ENCODE measurements around the gene MEX3A. TPM values are rescaled to one million over a fixed set of nuclear protein-coding genes. Genes with fewer than 3 reads are reported as not detected.
A peak's percentile ranks its signal among the peaks of the same experiment; 100 is the strongest.
"Not testable (repeated sequence)": the region's sequence is repeated elsewhere in the genome, so short reads cannot be mapped to it uniquely, and the experiment has no call there.

Gene MEX3A
- total RNA-seq, 1 experiment from 2014 or later = 68.0 TPM

- no peak overlapping the region for H2AFZ ChIP-seq (ENCODE audit: low read length)
- no peak overlapping the region for H3K27ac ChIP-seq (ENCODE audit: insufficient read length, low read depth, low read length)
- H3K79me1 ChIP-seq (ENCODE audit: insufficient read depth, low read depth, low read length, poor library complexity, severe bottlenecking) = no peaks in the 10 kb centered on the region
- H3K14ac ChIP-seq (ENCODE audit: insufficient read depth, low read length) = no peak overlapping the region
- H3K4ac ChIP-seq (ENCODE audit: low read depth, low read length) = no peak overlapping the region
- peaks cover 20% of the 10 kb centered on the region; the same call in 1 of the 2 replicates for H3K4me1 ChIP-seq (ENCODE audit: insufficient read depth, low read length)
- H3K9ac ChIP-seq (ENCODE audit: extremely low read depth, insufficient read length, low read length) = no peak overlapping the region
- H3K79me2 ChIP-seq (ENCODE audit: insufficient read depth, low read length) = no peaks in the 10 kb centered on the region; the same call in 1 of the 2 replicates
- no peak overlapping the region for H2BK5ac ChIP-seq (ENCODE audit: insufficient read length, low read length)
- no peak overlapping the region for H3K23ac ChIP-seq (ENCODE audit: insufficient read length, low read depth, low read length)
- H3K18ac ChIP-seq (ENCODE audit: insufficient read length, low read depth, low read length) = no peak overlapping the region
- H3K4me3 Mint-ChIP-seq = peak overlapping the region in 1 of 2 experiments; percentile 48; a peak in 1 of 5 replicates
- H3K23me2 ChIP-seq (ENCODE audit: insufficient read length, low read depth, low read length, poor library complexity, severe bottlenecking) = no peaks in the 10 kb centered on the region
- H3K36me3 Mint-ChIP-seq (ENCODE audit: insufficient read depth in 1 of 3, low read depth in 3 of 3) = peaks cover 9 to 56% (median 52%) of the 10 kb centered on the region in 3 experiments; a peak in 6 of 7 replicates
- no peak overlapping the region for H4K8ac ChIP-seq (replicated peaks; ENCODE audit: insufficient read length, low read depth, low read length)
- H3K27ac Mint-ChIP-seq = peak overlapping the region; percentile 22 to 82 (median 64); a peak in 3 of 7 replicates
- H4K20me1 ChIP-seq (ENCODE audit: control insufficient read depth, insufficient read depth, insufficient read length) = no peaks in the 10 kb centered on the region
- H2BK20ac ChIP-seq (ENCODE audit: low read depth, low read length, poor library complexity, severe bottlenecking) = no peak overlapping the region
- no peak overlapping the region for H3K56ac ChIP-seq (ENCODE audit: insufficient read length, low read depth, low read length)
- no peak for TF ChIP-seq CTCF (conservative IDR thresholded peaks at IDR 0.05)
- H2BK120ac ChIP-seq (ENCODE audit: low read depth, low read length, poor library complexity, severe bottlenecking) = no peak overlapping the region
- no peaks in the 10 kb centered on the region for H3K27me3 ChIP-seq (ENCODE audit: insufficient read depth, low read length)
- H3K4me2 ChIP-seq (ENCODE audit: insufficient read depth, insufficient read length, low read length) = no peak overlapping the region
- no peaks in the 10 kb centered on the region for H3K9me3 Mint-ChIP-seq
- H3K9me3 ChIP-seq (ENCODE audit: control insufficient read depth, low read depth, low read length) = no peaks in the 10 kb centered on the region
- H2BK15ac ChIP-seq (ENCODE audit: low read depth, low read length) = no peak overlapping the region
- no peak overlapping the region for H3T11ph ChIP-seq (ENCODE audit: low read length)
- no peak overlapping the region for H2AK5ac ChIP-seq (ENCODE audit: insufficient read length, low read length)
- H3K27me3 Mint-ChIP-seq (ENCODE audit: low read depth) = no peaks in the 10 kb centered on the region
- WGBS (ENCODE audit: extremely low coverage, insufficient read length, low lambda C conversion rate) = no CpG with 5 or more reads among the region's 6 CpGs
- no peak overlapping the region for H4K91ac ChIP-seq (ENCODE audit: insufficient read length, low read depth, low read length)
- H3K4me1 Mint-ChIP-seq = peaks cover 57 to 71% of the 10 kb centered on the region in 2 experiments
- no peak for DNase-seq
- no peak overlapping the region for H4K5ac ChIP-seq (ENCODE audit: insufficient read length, low read depth, low read length)
- no peak overlapping the region for H2BK12ac ChIP-seq (ENCODE audit: insufficient read length, low read depth, low read length)
Observed at GRCh38 chr1:156072251-156072650, 10.0 kb downstream of the MEX3A start.

- H3K4me1 ChIP-seq (ENCODE audit: insufficient read depth, low read length) = peaks cover 20% of the 10 kb centered on the region; the same call in 1 of the 2 replicates
- H2BK20ac ChIP-seq (ENCODE audit: low read depth, low read length, poor library complexity, severe bottlenecking); H3K79me1 ChIP-seq (ENCODE audit: insufficient read depth, low read depth, low read length, poor library complexity, severe bottlenecking); H3K27ac ChIP-seq (ENCODE audit: insufficient read length, low read depth, low read length); H3K4ac ChIP-seq (ENCODE audit: low read depth, low read length); H3K23ac ChIP-seq (ENCODE audit: insufficient read length, low read depth, low read length); H3K27me3 Mint-ChIP-seq (ENCODE audit: low read depth); H2BK5ac ChIP-seq (ENCODE audit: insufficient read length, low read length); H3T11ph ChIP-seq (ENCODE audit: low read length); H2BK120ac ChIP-seq (ENCODE audit: low read depth, low read length, poor library complexity, severe bottlenecking); H3K18ac ChIP-seq (ENCODE audit: insufficient read length, low read depth, low read length); DNase-seq; H3K79me2 ChIP-seq (ENCODE audit: insufficient read depth, low read length); H3K27me3 ChIP-seq (ENCODE audit: insufficient read depth, low read length); H2AK5ac ChIP-seq (ENCODE audit: insufficient read length, low read length); H3K56ac ChIP-seq (ENCODE audit: insufficient read length, low read depth, low read length); H4K5ac ChIP-seq (ENCODE audit: insufficient read length, low read depth, low read length); H3K14ac ChIP-seq (ENCODE audit: insufficient read depth, low read length); H2AFZ ChIP-seq (ENCODE audit: low read length); H3K9me3 Mint-ChIP-seq; H3K9me3 ChIP-seq (ENCODE audit: control insufficient read depth, low read depth, low read length); H3K23me2 ChIP-seq (ENCODE audit: insufficient read length, low read depth, low read length, poor library complexity, severe bottlenecking); H4K91ac ChIP-seq (ENCODE audit: insufficient read length, low read depth, low read length); H2BK15ac ChIP-seq (ENCODE audit: low read depth, low read length); H3K9ac ChIP-seq (ENCODE audit: extremely low read depth, insufficient read length, low read length); H4K20me1 ChIP-seq (ENCODE audit: control insufficient read depth, insufficient read depth, insufficient read length); H2BK12ac ChIP-seq (ENCODE audit: insufficient read length, low read depth, low read length); H4K8ac ChIP-seq (replicated peaks; ENCODE audit: insufficient read length, low read depth, low read length); H3K4me2 ChIP-seq (ENCODE audit: insufficient read depth, insufficient read length, low read length): not testable (repeated sequence)
- Mint-ChIP-seq H3K4me1 (peaks cover 52 to 70% of the 10 kb centered on the region in 2 experiments), H3K27ac (peak overlapping the region in 2 of 3 experiments; percentile 32 to 64; a peak in 4 of 7 replicates), H3K4me3 (peak overlapping the region in 1 of 2 experiments; percentile 37; a peak in 2 of 5 replicates), H3K36me3 (ENCODE audit: insufficient read depth in 1 of 3, low read depth in 3 of 3) (peaks cover 6 to 52% (median 48%) of the 10 kb centered on the region in 3 experiments; a peak in 6 of 7 replicates)
- no CpG with 5 or more reads among the region's 7 CpGs for WGBS (ENCODE audit: extremely low coverage, insufficient read length, low lambda C conversion rate)
Observed at GRCh38 chr1:156071332-156071816, 10.9 kb downstream of the MEX3A start.

Measured in H9 (cell line).